ENCODE results near the gene SH2D3A. TPM values are rescaled to one million over a fixed set of nuclear protein-coding genes. Genes with fewer than 3 reads are reported as not detected.
A peak's percentile ranks its signal among the peaks of the same experiment; 100 is the strongest.

The SH2D3A gene
- total RNA-seq, 1 donor from 2014 or later: not detected

DNA sequence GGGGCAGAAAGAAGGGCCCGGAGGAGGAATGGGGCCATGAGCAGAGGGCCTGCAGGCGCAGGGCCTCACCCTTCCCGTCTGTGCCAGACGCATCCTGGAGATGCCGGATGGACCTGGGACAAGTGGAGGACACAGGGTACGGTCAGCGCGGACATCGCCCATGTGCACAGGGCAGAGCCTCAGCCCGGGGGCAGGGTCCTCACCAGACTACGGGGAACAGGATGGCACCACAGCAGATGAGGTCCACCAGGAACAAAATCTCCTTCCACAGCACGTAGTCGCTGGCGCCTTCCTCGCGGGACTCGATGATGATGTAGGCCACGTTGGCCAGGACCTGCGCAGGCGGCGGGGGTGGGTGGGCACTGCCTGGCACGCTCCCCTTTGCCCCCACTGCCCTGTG is 35.4 kb downstream of the SH2D3A start:
- Mint-ChIP-seq H3K27me3 (ENCODE audit: low read depth) (no peaks in the 10 kb centered on the region), H3K9me3 (no peaks in the 10 kb centered on the region), H3K27ac (ENCODE audit: unreplicated experiment) (no peak overlapping the region), H3K36me3 (ENCODE audit: low read depth) (no peaks in the 10 kb centered on the region), H3K4me1 (peaks cover 18% of the 10 kb centered on the region), H3K4me3 (no peak overlapping the region)
- no peak for DNase-seq (ENCODE audit: low read depth, low spot score)
- TF ChIP-seq, protein P1, sequence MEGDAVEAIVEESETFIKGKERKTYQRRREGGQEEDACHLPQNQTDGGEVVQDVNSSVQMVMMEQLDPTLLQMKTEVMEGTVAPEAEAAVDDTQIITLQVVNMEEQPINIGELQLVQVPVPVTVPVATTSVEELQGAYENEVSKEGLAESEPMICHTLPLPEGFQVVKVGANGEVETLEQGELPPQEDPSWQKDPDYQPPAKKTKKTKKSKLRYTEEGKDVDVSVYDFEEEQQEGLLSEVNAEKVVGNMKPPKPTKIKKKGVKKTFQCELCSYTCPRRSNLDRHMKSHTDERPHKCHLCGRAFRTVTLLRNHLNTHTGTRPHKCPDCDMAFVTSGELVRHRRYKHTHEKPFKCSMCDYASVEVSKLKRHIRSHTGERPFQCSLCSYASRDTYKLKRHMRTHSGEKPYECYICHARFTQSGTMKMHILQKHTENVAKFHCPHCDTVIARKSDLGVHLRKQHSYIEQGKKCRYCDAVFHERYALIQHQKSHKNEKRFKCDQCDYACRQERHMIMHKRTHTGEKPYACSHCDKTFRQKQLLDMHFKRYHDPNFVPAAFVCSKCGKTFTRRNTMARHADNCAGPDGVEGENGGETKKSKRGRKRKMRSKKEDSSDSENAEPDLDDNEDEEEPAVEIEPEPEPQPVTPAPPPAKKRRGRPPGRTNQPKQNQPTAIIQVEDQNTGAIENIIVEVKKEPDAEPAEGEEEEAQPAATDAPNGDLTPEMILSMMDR (conservative IDR thresholded peaks at IDR 0.05): no peak

DNA sequence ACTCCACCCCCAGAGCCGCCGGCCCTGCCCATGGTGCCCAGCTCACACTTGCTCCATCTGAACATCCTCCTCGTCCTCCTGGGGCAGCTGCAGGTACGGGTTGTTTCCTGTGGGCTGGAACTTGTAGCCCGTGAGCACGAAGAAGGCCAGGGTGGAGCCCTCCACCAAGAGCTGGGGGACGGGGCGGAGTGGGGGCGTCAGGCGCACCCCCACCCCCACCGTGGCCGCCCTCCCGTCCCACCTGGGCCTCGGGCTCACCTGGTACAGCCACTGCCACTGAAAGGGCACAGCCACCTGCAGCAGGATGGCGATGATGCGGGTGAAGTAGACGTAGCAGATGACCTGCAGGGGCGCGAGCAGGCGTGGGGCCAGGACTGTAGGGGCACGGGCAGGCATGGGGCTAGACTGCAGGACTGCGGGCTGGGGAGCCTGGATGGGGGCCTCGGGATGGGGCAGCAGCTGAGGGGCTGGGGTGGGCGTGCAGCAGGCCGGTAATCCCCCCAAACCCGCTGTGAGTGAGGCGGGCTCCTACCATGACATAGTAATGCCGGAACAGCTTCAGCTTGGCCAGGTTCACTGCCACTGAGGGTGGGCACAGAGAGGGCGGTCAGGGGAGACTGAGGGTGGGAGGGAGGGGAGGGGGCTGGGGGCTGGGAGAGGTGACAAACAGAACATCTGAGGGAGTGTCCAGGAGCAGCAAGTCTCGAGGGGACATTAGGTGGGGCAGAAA is 36.1 kb downstream of the SH2D3A start:
- H3K4me3 Mint-ChIP-seq: no peak overlapping the region
- TF ChIP-seq, protein P1 (conservative IDR thresholded peaks at IDR 0.05): no peak
- H3K4me1 Mint-ChIP-seq: peaks cover 11% of the 10 kb centered on the region
- no peaks in the 10 kb centered on the region for H3K9me3 Mint-ChIP-seq
- no peaks in the 10 kb centered on the region for H3K27me3 Mint-ChIP-seq (ENCODE audit: low read depth)
- no peak for DNase-seq (ENCODE audit: low read depth, low spot score)
- H3K27ac Mint-ChIP-seq (ENCODE audit: unreplicated experiment): no peak overlapping the region
- no peaks in the 10 kb centered on the region for H3K36me3 Mint-ChIP-seq (ENCODE audit: low read depth)

DNA sequence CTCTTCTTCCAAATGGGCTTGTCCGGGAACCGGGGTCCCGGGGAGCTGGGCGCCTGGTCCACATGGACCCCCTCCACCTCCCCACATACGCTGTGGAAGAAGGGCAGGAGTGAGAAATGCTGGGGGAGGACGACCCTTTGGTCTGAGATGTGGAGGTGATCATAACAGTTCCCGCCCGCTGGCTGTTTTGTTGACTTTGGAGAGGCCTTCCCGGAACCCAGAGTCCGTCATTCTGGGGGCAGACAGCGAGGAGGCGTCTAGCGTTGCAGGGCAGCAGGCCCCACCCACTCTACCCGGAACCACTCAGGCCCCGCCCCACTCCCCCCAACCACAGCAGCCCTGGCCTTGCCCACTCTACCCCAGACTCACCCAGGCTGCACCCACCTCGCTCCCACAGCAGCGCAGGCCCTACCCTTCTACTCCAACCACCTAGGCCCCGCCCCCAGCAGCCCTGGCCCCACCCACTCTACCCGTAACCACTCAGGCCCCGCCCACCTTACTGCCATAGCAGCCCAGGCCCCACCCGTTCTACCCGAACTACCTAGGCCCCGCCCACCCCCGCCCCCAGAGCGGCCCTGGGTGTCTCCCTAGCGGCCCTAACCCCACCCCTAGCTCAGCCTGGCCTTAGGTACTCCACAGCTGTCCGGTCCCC is 37.0 kb downstream of the SH2D3A start:
- no peak for DNase-seq (ENCODE audit: low read depth, low spot score)
- H3K27me3 Mint-ChIP-seq (ENCODE audit: low read depth): no peaks in the 10 kb centered on the region
- no peaks in the 10 kb centered on the region for H3K9me3 Mint-ChIP-seq
- TF ChIP-seq, protein P1 (conservative IDR thresholded peaks at IDR 0.05): no peak
- H3K36me3 Mint-ChIP-seq (ENCODE audit: low read depth): no peaks in the 10 kb centered on the region
- H3K4me3 Mint-ChIP-seq: no peak overlapping the region
- no peak overlapping the region for H3K27ac Mint-ChIP-seq (ENCODE audit: unreplicated experiment)
- H3K4me1 Mint-ChIP-seq: peaks cover 6% of the 10 kb centered on the region

DNA sequence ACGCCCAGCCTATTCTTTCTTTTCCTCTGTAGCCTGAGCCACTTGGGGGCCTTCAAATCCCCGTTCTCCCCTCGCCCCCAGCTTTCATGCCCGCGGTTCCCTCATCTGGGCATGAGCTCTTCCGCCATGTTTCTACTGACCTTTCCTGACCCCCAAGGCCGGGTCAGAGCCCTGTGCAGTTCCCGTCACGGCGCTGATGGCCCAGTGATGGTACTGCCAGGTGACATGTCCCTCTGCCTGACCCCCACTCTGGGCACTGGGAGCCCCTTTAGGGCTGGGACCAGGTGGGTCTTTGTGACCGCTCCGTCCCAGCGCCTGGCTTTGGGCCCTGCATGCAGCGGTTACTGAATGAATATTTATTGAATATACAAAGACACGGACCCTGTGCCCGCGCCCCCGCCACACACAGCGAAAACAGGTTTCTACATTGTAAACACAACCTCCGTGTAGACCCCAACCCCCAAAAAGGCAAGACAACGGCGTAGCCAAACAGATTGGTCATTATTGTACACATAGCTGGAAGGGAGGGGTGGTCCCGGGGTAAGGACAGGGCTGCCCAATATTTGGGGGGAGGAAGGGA is 37.6 kb downstream of the SH2D3A start:
- no peak for DNase-seq (ENCODE audit: low read depth, low spot score)
- Mint-ChIP-seq H3K27ac (ENCODE audit: unreplicated experiment) (no peak overlapping the region), H3K4me3 (peak overlapping the region; percentile 31), H3K4me1 (peaks cover 6% of the 10 kb centered on the region), H3K27me3 (ENCODE audit: low read depth) (no peaks in the 10 kb centered on the region), H3K36me3 (ENCODE audit: low read depth) (no peaks in the 10 kb centered on the region), H3K9me3 (no peaks in the 10 kb centered on the region)
- TF ChIP-seq, protein P1 (conservative IDR thresholded peaks at IDR 0.05): no peak

DNA sequence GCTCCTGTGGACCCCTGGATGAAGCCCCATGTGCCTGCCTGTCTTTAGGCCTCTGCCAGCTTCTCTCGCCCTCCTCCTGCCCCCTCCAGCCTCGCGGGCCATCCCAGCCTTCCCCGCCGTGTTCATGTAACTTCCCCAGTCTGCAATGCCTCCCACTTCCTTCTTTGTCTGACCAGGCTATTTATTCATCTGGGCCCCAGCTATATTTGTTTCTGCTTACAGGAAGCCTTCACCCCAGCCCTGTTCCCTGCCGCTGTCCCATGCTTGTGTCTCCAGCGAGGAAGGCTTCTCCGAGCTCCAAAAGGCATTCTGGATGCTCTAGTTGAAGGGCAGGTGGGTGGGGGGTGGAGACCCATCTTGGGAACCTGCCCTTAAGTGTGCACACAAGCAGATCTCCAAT is 38.9 kb downstream of the SH2D3A start:
- H3K9me3 Mint-ChIP-seq: no peaks in the 10 kb centered on the region
- H3K27ac Mint-ChIP-seq (ENCODE audit: unreplicated experiment): no peak overlapping the region
- H3K27me3 Mint-ChIP-seq (ENCODE audit: low read depth): no peaks in the 10 kb centered on the region
- DNase-seq (ENCODE audit: low read depth, low spot score): no peak
- no peaks in the 10 kb centered on the region for H3K36me3 Mint-ChIP-seq (ENCODE audit: low read depth)
- TF ChIP-seq, protein P1 (conservative IDR thresholded peaks at IDR 0.05): no peak
- no peak overlapping the region for H3K4me3 Mint-ChIP-seq
- peaks cover 6% of the 10 kb centered on the region for H3K4me1 Mint-ChIP-seq
